Measurements from ENCODE around the gene LGALS9C.
"Not testable (repeated sequence)": the region's sequence is repeated elsewhere in the genome, so short reads cannot be mapped to it uniquely, and the experiment has no call there.

DNA sequence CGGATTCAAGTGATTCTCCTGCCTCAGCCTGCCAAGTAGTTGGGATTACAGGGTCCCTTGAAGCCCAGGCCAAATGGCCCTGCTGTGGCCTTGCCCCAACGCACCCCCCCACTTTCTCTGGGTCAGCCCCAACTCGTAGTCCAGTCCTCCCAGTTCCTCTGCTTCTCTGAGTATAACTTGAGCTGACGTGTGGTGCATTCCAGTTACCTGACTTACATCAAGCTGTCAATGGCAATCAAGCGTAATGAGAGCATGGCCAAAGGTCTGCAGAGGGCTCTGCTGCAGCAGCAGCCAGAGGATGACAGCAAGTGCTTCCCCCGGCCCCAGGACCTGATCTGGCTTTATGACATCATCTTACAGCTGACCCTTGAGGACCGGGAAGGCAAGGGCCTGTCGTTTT is 50.8 kb downstream of the LGALS9C start:
- TF ChIP-seq, protein P1, sequence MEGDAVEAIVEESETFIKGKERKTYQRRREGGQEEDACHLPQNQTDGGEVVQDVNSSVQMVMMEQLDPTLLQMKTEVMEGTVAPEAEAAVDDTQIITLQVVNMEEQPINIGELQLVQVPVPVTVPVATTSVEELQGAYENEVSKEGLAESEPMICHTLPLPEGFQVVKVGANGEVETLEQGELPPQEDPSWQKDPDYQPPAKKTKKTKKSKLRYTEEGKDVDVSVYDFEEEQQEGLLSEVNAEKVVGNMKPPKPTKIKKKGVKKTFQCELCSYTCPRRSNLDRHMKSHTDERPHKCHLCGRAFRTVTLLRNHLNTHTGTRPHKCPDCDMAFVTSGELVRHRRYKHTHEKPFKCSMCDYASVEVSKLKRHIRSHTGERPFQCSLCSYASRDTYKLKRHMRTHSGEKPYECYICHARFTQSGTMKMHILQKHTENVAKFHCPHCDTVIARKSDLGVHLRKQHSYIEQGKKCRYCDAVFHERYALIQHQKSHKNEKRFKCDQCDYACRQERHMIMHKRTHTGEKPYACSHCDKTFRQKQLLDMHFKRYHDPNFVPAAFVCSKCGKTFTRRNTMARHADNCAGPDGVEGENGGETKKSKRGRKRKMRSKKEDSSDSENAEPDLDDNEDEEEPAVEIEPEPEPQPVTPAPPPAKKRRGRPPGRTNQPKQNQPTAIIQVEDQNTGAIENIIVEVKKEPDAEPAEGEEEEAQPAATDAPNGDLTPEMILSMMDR (conservative IDR thresholded peaks at IDR 0.05) = not testable (repeated sequence)
- not testable (repeated sequence) for TF ChIP-seq EZH2 (IDR thresholded peaks at IDR 0.05; ENCODE audit: low read depth)

All from PC-9 (cell line).